NCI-H748 treated with DMSO at 0.1 percent for 48 hours (cell line): ENCODE data around the gene BMP8B.
A peak's percentile ranks its signal among the peaks of the same experiment; 100 is the strongest.
"Not testable (repeated sequence)": the region's sequence is repeated elsewhere in the genome, so short reads cannot be mapped to it uniquely, and the experiment has no call there.

ENCODE experiments used
- DNase-seq: peaks from one replicate; lab custom pipeline; 2025; lab: John Stamatoyannopoulos, UW

Gene BMP8B

DNA sequence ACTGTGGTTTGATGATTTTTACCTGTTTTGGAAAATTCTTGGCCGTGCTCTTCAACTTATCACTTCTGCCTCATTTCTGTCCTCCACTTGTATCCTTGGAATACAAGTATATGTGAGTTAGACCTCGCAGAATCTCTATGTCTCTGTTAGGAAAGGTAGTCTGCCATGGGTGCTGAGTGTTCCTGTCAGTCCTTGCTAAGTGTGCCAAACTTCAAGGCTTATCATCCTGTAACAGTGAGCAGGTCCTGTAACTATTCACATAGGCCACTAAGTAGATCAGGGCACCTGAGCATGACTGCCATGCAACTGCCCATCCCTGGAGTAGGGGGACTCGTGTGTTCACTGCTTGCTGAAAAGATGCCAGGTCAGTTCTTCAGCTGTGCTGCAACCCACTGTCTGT, 24.2 kb upstream of the BMP8B start:
- no peak for DNase-seq

DNA sequence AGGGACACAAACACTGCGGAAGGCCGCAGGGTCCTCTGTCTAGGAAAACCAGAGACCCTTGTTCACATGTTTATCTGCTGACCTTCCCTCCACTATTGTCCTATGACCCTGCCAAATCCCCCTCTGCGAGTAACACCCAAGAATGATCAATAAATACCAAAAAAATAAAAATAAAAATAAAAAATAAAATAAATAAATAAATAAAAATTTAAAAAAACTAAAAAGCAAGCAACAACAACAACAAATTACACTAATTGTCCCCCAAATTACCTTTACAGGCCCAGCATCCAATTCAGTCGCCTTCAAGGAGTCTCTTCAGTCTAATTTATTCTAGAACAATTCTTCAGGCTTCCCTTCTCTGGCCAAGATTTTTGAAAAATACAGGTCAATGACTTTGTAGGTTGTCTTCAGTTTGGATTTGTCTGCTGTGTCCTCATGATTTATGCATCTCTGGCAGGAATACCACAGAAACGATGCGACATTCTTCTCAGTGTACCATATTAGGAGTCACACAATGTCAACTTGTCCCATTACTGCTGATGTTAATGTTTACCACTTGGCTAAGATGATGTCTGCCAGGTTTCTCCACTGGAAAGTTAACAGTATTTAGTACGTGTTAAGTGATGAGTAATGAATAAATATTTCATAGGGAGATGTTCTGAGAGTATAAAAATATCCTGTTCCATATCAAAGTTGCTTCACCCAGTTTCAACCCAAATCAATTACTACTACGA, 20.3 kb upstream of the BMP8B start:
- DNase-seq = no peak

DNA sequence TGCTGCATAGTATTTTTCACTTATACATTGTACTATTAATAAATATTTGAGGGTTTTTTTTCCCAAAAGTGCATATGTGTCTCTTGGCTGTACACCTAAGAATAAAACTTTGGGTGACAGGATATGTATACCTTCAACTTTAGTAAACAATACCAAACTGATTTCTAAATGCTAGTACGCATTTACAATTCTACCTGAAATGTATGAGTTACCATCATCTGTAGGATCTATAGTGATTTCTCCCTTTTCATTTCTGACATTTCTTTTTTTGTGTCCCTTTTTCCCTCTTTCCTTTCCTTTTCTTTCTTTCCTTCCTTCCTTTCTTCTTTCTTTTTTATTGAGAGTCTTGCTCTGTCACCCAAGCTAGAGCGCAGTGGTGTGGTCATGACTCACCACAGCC, 16.7 kb upstream of the BMP8B start:
- no peak for DNase-seq

DNA sequence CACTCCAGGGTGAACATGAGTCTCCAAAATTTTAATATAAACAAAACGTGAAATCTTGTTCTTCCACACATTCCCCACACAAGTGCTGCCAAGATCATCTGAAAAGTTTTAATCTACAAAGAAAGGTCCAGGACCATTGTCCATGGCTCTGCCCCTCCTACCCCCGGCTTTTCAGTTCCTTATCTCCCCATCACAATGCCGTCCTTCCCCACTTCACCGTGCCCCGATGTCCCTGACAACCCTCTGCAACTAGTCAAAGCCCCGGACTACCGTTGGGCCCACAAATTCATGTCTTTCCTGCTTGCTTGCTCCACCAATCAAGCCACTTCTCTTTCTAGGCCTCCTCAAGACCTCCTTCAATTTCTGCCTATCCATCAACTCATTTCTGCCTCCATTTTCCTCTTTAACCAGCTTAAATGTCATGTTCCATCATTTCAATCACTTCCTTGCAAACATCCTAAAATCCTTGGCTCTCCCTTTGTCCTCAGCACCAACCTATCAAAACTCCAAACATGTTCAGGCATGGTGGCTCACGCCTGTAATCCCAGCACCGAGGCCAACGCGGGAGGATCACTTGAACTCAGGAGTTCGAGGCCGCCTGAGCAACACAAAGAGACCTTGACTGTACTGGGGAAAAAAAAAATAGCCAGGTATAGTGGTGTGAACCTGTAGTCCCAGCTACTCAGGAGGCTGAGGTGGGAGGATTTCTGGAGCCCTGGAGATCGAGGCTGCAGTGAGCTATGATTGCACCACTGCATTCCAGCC, 14.0 kb upstream of the BMP8B start:
- no peak for DNase-seq

DNA sequence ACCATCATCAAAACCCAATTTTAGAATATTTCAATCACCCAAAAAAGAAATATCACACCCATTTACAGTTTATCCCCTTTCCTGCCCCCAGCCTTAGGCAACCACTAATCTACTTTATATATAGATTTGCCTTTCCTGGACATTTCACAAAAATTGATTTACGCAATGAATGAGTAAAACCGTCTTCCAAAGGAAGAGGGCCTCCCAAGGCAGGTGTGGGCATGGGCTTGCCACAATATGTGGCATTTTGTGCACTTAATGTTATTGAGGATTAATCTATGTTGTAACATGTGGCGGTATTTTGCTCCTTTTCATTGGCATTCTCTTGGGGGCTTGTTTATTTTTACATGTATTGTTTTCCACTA, 11.8 kb upstream of the BMP8B start:
- no peak for DNase-seq

DNA sequence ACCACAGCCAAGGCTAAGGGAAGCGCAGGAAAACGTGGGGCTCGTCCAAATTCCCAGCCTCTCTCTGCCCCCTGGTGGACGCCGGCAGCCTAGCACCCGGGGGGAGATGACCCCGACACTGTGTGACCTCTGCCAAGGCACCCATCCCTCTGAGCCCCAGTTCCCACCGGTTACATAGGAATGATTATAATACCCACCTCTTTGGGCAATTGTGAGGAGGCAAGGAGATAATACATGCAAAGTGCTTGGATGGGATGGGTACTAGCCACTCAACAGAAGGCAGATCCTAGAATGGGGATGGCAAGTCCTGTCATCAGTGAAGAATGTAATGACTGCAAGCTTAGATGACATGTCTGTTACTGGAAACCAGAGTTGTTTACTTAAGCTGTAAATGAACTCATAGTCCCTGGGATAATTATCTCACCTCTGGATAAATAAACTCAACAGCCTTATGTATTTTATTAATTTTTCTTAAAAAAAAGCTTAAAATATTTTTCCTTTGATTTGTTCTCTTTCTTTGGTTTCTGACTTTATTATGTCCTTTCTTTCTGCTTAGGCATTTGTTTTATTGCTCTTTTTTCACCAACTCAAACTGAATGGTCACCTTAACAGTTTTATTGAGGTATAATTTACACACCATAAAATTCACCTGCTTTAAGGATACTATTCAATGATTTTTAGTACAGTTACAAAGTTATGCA, 11.3 kb upstream of the BMP8B start:
- DNase-seq = peak; percentile 99

DNA sequence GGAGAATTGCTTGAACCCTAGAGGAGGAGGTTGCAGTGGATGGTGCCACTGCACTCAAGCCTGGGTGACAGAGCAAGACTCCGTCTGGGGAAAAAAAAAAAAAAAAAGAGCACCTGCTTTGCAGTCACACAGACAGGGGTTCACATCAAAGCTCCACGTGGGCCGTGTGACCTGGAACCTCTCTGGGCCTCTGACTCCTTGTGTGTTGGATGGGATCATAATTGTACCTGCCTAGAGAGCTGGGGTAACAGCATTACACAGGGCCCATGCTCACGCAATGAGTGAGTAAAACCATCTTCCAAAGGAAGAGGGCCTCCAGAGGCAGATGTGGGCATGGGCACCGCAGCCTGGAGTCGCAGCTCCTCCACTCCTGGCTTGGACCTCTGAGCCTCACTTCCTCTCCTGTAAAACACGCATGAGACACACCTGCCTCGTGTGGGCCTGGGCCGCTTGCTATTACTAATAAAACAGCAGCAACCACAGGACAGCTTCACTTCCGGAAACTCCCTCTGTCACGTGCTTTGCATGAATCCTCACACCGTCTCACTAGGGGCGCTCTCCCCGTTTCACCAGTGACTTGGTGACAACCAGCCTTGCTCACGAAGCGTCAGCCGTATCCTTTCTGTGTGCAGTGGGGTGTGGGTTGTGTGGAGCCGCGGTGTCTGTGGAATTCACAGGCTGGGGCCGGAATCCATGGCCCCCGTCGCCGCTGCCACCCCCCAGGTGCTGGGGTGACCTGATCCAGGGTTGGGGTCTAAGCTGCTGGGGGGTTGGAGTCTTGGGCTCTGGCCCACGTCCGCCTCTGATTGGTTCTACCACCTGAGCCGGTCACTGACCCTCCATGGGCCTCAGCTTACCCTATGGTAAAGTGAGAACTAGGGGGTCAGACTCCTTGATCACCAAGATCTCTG, 10.4 kb upstream of the BMP8B start:
- peak; percentile 79 for DNase-seq

DNA sequence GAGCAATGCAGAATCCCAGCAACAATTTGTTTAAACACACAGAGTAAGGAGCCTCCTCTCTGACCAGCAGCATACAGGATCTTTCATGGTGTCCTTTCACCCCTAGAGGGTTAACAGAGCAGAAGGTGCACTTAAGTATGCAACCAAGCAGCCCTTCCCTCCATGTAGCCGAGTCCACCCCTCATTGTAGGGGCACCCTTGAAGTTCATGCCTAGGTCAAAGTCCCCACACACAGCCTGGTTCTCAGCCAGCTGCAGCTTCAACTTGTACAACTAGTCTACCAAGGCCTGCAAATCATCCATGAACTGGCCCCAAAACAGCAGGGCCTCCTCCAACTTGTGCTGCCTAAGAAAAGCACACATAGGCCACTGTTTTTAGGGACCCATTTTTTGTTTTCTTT, 7.0 kb upstream of the BMP8B start:
- DNase-seq = no peak

DNA sequence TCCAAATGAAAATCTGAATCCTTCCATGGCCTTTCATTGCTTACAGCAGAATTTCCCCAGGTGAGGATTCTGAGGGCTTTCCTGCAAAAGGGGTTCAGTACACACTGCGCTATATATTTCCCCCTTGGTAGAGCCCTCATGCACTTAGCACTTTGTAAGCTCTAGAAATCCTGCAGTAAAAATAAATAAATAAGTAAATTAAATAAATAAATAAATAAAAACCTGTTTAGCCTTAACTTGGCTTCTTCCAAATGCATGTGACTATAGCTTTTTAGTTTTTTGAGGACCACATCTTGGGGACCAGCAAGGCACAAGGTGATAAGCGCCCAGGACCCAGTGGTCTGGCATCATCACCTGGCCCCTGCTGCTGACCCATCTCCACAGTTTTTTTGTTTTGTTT, 3.2 kb upstream of the BMP8B start:
- DNase-seq = no peak

DNA sequence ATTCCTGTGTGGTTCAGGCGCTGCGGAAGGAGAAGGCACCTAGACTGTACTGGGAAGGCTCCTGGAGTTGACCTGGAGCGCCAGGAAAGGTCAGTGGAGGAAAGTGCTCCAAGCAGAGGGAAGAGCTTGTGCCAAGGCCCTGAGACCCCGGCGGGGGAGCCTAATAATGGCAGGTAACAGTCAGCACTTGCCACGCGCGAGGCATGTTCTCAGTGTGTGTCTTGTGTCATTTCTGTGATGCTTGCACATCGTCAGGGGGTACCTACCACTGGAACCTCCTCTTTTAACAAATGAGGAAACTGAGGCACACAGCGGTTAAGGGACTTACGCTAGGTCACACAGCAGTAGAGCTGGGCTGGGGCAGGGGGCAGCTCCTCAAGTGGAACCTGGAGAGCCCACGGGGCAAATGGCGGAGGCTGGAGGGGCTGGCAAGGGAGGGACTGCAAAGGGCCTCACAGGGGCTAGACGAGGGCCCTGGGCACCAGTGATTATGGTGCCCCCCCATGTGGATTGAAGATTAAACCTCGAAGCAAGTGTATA, 976 bp upstream of the BMP8B start:
- no peak for DNase-seq

DNA sequence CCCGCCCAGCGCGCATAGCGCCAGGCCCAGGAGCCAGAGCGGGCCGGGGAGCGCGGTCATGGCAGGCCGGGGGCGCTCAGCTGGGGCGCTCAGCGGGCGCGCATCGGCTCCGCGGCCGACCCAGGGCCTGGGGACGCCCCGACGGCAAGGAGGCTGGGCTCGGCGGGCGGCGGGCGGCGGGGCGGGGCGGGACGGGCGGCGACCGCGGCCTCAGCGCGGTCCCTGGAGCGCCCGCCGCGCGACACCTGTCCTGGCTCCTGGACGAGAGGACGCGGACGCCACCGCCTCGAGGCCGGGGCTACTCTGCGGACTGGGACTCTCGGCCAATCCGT, 273 bp downstream of the BMP8B start:
- no peak for DNase-seq

DNA sequence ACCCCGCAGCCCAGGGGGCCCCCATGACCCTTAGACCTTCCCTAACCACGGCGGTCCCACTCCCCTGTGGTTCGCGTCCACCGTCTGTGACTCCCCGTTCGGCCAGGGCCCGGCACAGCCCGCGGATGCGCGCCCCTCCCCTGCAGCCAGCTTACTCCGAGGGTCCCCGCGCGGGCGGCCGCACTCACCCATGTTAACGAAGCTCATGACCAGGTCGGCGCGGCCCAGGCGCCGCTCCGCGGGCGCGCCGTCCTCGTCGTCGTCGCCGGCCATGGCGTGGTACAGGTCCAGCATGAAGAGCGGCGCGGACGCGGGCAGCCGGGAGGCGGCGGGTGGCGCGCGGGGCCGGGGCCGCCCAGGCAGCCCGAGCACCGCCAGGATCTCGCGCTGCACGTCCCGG, 701 bp downstream of the BMP8B start:
- DNase-seq = not testable (repeated sequence)

DNA sequence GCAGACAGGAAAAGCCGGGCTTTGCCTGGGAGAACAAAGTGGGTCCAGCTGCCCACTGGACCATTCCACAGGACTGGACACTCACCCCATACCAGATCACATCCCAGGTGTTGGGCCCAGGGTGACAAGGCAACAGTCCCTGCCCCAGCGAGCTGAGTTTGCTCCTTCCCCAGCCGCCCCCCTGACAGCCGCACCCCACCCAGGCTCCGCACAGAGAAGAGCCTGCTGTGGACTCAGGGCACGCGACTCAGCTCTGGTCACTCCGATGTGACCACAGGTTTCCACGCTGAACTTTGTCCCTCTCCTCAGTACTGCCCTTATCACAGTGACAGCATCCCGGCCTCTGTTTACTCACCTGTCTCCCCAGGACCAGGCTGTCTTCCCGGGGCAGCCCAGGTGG, 1.2 kb downstream of the BMP8B start:
- no peak for DNase-seq

DNA sequence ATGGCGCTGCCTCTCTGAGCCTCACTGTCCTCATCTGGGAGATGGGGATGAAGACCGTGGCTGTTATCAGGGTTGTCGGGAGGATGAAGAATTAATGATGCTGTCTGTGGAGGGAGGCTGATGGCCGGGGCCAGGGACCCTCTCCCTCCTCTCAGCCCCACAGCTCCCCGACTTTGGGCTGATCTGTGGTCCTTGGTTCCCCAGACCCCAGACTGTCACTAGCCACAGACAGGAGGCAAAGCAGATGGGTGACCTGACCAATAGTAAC, 1.6 kb downstream of the BMP8B start:
- DNase-seq = not testable (repeated sequence)

DNA sequence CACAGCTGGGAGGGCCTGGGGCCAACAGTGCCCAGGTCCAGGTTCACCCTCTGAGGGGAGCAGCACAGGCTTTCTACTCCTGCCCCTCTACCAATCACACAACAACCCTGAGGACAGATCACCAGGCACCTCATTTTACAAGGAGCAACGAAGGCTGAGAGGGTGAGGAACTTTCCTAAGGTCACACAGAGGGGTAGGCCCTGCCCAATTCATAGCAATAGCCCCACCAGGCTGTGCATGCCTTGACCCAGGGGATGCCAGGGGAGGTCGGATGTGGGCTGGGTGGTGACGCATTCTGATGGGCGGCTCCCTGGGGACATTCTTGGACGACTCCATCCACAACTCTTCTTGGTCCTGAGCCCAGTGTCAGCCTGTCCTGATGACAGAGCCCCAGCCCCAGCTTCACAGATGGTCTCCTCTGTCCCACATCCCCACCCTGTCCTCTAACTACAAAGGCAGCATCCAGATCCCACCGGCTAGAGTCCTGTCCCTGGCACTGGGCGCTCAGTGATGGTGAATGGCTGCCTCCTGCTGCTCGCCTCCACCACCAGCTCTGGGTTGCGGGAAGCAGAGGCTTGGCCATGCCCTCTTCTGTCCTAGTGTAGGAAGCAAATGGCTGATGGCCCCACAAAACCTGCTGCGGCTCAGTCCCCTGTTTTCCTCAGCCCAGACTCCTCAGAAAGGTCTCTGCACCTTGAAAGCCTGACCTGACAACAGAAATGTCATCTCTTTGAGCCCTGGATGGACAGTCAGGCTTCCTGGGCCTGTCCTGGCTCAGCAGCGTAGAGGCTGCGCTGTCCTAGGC, 2.2 kb downstream of the BMP8B start:
- DNase-seq = not testable (repeated sequence)

DNA sequence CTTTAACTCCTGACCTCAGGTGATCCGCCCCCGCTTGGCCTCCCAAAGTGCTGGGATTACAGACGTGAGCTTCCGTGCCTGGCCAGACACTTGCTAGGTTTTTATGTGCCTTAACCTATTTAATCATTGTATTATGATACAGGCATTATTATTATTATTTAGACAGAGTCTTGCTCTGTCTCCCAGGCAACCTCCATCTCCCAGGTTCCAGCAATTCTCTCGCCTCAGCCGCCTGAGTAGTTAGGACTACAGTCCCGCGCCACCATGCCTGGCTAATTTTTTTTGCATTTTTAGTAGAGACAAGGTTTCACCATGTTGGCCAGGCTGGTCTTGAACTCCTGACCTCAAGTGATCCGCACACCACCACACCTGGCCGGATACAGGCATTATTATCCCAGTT, 6.0 kb downstream of the BMP8B start:
- not testable (repeated sequence) for DNase-seq

DNA sequence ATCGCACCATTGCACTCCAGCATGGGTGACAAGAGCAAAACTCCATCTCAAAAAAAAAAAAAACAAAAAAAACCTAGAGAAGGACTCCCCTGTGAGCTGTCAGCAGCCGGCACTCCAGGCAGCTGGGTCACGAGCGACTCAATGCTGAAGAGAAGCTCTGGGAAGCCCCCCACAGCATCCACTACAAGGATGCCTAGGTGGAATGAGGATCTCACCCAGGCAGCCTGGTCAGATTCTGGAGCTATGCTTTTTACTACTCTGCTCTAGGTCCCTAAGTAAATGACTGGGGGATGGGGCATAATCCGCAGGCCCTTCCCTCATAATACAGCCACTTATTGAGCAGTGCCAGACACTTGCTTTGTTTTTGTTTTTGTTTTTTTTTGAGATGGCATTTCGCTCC, 6.6 kb downstream of the BMP8B start:
- no peak for DNase-seq

DNA sequence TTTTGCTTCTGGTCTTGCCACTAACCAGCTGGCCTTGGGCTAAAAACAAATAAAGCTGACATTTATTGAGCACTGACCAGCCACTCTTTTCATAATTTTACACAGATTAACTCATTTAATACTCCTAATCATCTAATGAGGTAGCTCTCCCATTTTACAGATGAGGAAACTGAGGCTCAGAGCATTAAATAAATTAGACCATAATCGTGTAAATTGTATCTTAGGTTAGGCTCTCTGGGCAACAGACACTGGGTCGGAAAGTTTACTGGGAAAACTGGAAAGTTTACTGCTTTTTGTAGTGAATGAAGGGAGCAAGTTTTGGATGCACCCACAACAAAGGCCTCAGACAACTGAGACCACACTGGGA, 7.3 kb downstream of the BMP8B start:
- no peak for DNase-seq

DNA sequence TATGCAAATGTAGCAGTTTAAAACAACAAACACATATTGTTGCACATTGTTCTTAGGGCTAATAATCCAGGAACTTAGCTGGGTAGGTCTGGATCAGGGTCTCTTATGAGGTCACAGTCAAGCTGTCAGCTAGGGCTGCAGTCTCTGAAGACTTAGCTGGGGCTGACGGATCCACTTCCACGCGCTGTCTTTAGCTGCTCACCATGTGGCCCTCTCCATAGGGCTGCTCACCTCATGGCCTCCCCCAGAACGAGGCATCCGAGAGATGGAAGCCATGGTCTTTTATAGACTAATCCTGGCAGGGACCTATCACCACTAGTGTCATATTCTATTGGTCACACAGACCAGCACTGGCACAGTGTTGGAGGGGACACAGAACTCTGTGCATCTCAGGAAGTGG, 8.8 kb downstream of the BMP8B start:
- no peak for DNase-seq

DNA sequence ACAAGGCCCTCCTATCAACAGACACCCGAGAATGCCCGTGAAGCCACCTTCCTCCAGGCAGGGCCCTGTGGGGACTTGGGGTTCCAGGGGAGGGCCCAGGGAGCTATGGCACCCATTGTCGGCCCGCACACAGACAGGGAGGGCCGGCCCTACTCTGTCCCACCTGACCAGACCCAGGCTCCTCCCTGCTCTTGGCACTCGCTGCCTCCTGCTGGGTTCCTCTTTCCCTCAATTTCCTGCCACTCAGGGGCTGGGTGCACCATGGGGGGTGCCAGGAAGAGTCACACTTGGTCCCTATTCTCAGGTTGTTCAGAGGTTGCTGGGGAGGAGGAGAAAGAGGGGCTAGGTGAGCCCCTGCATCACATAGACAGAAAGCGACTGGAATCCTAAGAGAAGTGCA, 9.5 kb downstream of the BMP8B start:
- no peak for DNase-seq

DNA sequence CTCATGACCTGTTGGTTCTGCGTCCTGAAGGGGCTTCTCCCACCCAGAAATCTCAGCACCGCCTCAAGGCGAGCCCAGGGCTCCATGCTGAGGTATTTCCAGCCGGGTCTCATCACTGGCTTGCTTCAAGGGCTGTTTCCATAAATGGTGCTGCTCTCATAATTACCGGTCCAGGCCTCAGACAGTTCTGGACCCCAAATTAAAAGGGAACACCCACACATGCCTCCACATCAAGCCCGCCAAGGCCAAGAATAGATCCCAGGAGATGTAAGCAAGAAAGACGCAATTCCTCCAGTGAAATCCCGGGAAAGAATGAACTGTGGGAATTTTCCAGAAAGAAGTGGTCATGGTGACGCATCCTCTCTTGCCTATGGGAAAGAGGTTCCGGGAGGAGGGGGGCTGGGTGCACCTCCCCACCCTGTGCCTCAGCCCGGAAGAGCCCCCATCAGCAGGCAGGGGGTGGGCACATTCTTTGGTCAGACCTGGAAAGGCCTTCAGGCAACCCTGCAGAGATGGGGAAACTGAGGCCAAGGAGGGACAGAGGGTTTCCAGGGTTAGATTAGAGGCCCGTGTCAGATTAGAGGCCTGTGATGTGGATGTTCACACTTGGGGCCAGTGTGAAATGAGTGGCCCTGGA, 10.1 kb downstream of the BMP8B start:
- DNase-seq = not testable (repeated sequence)
